SW480 (cell line): Measurements from ENCODE around the gene THNSL1.
"Not testable (repeated sequence)": the region's sequence is repeated elsewhere in the genome, so short reads cannot be mapped to it uniquely, and the experiment has no call there.

ENCODE experiments used
- DNase-seq: peaks from one replicate; pipeline ENCODE4 v3.0.0-alpha.2; 2016; ENCODE audit warnings: low spot score

THNSL1 gene

DNA sequence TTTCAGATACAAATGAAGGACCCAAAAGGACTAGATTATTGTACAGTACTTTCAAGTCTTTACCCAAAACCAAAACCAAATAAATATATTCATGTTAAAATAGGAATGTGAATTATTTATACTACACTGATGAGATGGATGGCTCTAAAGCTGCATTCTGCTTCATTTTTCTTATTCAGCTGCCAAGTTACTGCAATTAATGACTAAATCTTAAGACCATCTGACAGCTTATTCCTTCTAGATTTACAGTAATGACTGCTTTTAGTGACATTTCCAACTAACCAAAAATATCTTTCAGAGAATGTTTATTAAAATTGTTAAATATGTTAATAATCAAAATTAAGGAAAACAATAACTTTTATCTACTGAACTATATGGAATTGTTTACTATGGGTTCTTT is 21.3 kb upstream of the THNSL1 start:
- DNase-seq: no peak

DNA sequence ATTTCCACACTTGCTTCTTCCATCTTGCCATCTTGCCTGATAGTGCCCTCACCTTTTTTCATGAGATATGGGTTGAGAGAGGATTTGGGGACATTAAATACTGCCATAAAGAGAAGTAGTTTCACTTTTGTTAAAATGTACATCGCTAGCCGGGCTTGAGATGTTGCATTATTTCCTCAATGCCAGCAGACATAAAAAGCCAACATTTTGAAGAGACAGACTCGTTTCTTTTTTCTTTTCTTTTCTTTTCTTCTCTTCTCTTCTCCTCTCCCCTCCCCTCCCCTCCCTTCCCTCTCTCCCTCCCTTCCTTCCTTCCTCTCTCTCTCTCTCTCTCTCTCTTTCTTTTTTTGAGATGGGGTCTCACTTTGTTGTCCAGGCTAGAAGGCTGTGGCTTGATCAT is 18.4 kb upstream of the THNSL1 start:
- DNase-seq: no peak

DNA sequence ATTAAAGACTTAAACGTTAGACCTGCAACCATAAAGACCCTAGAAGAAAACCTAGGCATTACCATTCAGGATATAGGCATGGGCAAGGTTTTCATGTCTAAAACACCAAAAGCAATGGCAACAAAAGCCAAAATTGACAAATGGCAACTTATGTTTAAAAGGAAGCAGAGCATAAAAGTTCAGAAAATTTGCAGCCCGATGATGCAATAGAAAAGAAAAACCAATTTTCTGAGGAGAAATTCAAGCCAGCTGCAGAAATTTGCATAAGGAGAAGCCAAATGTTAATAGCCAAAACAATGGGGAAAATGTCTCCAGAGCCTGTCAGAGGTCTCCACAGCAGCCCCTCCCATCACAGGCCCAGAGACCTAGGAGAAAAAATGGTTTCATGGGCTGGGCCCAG is 4.8 kb upstream of the THNSL1 start:
- not testable (repeated sequence) for DNase-seq

DNA sequence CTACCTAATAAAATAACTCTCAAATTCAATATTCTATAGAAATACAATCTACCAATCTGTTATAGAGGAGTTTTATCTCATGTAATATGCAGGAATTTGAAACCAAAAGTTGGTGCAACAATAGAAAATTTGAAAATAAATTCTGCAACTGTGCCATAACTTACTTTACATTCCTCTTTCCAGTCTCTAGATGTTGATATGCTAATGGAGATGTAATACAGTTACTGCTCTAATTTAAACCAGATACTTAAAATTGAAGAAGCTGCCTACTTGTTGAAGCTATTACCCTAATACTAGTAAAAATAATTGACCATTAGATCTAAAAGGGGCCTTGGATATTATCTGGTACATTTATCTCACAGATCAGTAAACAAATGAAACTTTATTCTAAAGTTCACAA is 1.8 kb upstream of the THNSL1 start:
- no peak for DNase-seq

DNA sequence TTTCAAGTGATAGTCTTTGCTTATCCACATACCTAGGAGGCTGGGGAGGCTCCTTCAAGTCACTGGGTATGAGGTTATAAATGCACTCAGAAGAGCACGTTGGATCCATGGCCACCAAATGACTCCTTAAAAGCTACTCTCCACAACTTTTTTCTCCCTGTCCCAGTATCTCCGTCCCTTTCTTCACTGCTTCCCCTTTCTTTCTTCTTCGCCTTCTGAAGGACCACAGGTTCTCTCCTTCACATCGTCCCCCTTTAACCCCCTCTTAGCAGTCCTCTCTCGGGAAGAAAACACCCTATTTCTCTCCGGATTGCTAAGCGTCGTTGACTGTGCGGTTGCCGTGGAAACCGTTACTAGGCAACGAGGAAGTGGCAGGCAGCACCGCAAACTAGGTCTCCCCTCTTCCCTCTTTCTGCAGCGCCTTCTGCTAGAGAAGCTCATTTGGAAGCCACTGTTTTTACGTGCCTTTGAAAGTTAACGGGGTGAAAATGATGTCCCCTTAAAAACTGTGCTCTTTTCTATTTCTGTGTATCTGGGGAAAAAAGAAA is 510 bp upstream of the THNSL1 start, which contains the start of gene ENKUR:
Gene ENKUR (minus strand): TSS at position 331 of the 548 bp plus-strand sequence. CDS start 222 bp downstream, at position 109.
- DNase-seq: peak; percentile 87

DNA sequence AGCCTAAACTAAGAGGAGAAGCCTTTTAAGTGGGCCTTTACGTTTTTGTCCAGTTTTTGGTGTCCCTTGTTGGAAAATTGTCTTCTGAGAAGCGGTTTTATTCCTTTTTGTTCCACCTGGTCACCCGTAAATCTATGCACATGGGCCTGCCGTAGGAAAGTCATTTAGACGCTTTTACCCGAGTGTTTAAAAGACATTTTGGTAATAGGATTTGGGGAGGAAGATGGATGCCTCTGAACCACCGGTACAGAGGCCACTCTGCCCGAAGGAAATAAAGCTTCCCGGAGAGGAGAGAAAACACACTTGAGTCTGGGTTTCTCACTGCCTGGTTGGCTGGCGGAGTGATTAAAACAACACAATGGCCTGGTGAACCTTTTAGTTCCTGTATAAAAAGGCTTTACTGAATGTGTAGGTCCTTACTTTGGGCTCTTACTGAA is 760 bp downstream of the THNSL1 start:
- peak; percentile 15 for DNase-seq

DNA sequence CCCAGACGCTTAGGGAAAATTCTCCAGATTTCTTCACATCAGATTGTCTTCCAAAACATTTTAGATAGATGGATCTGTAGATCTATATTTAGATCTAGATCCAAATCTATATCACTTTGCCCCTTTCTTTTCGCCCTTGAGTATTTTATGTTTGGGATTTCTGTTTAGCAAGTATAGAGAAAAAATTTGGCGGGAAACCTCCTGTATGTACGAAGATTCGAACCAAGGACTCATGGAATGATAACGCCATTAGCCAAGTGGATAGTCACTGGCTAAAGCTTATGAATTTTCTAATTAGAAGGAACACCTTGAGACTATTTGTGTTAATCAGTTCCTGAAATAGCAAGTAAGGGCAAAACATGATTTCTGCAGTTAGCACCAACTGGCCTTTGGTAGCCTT is 1.2 kb downstream of the THNSL1 start:
- no peak for DNase-seq

DNA sequence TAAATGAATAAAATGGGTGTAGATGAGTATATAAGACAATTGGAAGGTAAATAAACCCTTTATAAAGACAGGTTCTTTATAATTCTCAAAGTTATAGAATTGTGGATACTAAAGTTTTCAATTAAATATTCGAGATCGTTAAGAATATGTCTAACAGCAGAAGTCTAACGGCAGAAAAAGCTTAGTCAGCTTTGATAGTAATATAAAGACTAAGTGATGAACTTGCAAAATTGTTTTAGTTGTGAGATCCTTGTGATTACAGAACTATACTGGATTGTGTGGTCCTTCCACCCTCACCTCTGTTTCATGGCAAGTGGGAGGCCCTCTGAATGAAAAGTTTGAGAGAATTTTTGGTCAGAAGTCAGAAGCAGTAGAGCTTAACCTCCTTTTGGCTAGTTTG is 2.3 kb downstream of the THNSL1 start:
- DNase-seq: no peak

DNA sequence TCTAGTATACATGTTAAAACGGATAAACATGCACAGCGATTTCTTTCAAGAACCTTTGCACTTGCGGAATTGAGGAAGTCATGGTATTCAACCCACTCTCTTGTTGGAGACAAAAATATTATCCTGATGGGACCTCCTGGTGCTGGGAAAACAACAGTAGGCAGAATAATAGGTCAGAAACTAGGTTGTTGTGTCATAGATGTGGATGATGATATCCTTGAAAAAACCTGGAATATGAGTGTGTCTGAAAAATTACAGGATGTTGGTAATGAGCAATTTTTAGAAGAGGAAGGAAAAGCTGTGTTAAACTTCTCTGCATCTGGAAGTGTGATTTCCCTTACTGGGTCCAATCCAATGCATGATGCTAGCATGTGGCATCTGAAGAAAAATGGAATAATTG is 6.9 kb downstream of the THNSL1 start:
- no peak for DNase-seq

DNA sequence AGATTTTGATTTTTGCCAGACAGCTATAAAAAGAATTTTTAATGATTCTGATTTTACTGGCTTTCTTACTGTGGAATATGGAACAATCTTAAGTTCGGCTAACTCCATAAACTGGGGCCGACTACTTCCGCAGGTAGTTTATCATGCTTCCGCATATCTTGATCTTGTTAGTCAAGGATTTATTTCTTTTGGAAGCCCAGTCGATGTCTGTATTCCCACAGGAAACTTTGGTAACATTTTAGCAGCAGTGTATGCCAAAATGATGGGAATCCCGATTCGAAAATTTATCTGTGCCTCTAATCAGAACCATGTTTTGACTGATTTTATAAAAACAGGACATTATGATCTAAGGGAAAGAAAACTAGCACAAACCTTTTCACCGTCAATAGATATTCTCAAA is 8.1 kb downstream of the THNSL1 start:
- no peak for DNase-seq

DNA sequence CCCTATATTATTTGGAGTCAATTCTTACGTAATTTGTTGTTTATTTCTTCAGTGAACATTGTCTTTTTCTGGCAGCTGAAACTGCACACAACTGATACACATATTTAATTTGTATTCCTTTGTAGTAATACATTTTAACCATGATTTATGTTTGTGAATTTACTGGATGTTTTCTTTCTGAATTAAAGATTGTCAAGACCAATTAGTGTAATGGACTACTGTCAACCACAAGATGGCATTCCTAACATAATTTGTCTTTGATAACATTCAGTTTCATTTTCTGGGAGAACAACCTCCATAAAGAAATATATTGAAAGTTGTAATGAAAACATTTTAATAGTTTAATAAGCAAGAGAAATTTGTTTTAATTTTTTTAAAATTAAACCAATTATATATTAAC is 10.1 kb downstream of the THNSL1 start:
- DNase-seq: peak; percentile 14

DNA sequence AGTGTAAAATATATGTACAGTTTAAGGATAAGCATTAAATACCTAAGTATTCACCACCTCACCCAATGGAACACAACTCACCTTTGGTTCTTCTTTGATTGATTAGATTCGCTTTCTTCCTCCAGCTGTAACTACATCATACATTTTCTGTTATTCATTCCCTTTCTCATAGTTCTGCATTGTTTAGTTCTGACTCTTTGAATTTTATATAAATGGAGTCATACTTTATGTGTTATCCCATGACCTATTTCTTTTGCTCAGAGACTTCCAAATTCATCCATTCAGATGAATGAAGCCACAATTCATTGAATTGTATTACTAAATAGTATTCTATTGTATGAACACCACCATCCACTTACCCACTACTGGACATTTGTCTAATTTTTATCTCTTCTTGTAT is 12.3 kb downstream of the THNSL1 start:
- DNase-seq: no peak

DNA sequence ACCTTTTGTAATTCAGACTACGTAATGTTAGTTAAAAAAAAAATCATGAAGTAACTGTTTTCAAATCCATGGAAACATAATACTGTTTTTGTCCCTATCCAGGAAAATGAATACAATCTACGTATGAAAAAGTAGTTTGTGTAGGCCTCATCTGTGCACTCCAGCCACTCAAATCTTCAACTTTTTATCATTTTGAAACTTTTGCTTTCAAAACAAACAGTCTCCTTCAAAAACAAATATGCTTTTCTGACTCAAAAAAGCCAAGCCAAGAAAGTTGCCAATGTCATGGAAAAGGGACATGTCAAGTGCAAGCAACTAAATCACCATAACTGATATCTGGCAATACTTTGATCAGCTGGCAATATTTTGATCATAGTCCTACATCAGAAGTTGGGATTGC is 13.1 kb downstream of the THNSL1 start:
- no peak for DNase-seq

DNA sequence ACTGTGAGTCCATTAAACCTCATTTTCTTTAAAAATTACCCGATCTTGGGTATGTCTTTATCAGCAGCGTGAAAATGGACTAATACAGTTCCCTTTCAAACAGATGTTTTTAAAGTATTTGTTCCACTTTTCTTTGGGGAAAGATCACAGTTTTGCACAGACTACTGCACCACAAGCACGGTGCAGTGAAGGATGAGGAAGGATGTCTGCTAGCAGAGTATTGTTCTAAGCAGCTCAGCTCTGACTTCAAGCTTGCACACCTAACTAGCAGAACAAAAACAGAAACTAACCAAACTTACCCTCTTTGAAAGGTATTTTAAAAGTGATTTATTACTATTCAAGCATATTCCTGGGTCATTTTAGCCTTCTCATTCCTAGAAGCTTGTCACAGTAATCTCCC is 20.0 kb downstream of the THNSL1 start:
- DNase-seq: no peak

DNA sequence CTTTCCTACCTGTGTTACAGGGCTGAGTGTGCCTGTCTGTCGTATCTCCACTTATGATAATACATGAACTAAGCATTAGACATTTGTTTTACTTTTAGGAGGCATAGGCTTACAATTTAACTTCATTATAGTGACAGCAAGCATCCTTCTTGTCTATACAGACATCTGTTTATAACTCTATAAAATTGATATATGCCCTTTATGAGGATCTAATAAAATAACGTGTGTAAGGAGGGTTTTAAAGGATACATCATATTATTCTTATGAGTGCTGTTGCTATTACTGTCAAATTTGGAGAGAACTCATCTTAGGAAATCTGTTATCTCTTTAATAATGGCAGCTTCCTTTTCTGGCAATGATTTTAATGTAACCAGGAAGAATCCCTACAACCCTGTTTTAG is 21.9 kb downstream of the THNSL1 start:
- no peak for DNase-seq

DNA sequence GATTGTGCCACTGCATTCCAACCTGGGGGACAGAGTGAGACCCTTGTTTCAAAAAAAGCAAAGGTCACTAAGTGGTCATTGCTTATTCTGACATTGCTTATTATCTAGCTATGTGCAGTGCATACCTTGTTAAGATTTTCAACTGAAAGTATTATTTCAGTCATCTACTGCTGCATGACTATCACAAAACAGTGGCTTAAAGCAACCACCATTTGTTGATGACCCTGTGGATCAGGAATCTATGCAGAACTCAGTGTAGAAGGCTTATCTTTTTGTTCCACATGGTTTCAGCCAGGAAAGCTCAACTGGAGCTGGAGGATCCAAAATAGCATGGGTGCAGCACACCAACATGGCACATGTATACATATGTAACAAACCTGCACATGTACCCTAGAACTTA is 23.1 kb downstream of the THNSL1 start:
- no peak for DNase-seq

DNA sequence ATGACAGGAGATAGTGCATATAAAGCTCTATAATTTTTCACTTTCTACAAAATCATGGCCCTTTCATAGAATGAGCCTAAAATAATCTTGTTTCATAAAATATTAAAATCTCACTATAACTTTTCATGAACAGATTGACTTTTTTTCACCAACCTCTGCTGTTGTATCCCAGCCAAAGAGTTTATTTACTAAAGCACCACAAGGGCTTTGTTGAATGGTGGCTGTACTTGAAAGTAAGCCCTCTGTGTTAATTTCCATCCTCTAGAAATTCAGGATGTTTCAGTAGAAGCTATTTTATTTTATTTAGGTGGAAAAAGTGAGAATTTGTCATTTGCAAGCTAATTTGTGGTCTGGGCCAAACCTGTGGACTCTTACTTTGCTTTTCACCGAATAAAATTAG is 30.2 kb downstream of the THNSL1 start:
- DNase-seq: no peak

DNA sequence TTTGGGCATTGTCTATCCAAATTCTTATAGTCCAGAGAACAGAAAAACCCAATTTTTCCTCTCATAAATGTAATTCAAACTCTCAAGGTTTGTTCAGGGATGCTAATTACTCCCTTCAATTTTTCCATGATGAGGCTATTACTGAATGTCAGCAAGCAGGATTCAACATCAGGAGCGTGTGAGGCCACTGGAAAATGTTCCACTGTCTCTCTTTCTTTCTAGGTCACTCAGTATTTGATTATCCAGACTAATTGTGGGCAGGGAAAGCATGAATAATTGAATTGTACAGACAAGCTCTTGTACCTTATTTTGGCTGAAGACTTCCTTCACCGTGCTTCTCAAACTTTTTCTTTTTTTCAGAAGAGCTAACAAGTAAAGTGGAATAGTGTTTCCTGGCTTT is 30.7 kb downstream of the THNSL1 start:
- no peak for DNase-seq

DNA sequence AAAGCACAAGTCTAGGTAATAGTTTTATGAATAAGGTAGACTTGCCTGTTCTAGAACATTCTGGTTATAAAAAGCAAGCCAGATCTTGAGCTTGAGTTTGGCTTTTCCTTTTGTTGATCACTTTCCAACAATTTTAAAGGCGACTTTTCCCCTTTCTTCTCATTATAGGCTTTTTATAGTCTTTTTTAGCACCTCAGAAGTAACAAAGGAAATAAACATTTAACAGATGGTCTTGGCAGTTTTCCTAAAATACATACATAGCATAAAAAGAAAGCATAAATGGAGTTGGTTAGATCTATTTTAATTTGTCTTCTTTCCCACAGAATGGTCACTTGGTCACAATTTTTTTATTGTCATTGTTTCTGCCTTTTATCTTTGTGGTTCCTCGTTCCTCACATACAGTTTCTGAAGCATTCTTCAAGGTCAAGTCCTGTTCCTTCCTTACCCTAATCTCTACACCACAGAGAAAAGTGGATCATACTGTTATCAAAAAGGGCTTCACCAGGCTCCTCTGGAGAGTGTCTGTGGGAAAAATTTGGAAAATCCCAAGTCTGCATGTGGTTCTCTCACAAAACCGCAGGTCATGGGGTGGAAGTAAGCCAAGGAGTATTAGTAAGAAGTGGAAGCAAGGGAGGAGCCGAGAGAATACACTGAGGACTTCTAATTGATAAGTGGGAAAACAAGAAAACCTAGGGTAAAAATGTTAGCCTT is 31.3 kb downstream of the THNSL1 start:
- no peak for DNase-seq

DNA sequence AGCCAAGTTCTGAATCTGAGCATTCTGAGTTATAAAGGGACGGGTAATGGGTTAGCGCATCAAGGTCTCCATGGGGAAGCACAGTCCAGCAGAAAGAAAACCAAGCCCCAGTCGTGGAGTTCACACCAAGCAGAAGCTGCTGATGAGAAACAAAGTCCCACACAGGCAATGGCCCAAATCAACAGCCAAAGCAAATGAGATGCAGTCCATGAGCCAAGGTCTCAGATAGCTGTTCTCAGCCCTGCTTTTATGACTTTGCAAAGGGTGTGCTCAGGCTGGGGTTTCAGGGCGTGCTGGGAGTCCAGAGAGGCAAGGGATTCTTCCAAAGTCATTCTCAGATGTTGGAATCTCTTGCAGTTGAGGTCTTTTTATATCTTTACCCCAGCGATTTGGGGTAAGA is 32.0 kb downstream of the THNSL1 start:
- DNase-seq: no peak

DNA sequence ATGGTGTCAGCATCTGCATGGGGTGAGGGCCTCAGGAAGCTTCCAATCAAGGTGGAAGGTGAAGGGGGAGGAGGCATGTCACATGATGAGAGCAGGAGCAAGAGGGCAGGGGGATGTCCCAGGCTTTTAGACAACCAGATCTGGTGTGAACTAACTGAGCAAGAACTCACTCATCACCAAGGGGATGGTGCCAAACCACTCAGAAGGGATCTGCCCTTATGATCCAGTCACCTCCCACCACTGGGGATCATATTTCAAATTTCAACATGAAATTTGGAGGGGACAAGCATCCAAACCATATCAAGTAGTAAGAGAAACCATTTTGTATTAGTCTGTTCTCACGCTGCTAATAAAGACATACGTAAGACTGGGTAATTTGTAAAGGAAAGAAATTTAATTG is 33.6 kb downstream of the THNSL1 start:
- no peak for DNase-seq

DNA sequence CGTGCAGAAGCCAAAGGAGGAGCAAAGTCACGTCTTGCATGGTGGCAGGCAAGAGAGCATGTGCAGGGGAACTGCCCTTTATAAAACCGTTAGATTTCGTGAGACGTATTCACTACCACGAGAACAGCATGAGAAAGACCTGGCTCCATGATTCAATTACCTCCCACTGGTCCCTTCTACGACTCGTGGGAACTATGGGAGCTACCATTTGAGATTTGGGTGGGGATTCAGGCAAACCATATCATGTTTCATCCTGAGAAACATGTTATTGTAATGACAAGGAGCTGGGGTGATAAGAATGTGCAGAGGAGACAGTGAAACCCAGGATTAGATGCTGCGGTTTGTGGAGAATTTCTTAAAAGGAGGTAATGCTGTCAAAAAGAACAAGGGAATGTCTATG is 34.0 kb downstream of the THNSL1 start:
- no peak for DNase-seq

DNA sequence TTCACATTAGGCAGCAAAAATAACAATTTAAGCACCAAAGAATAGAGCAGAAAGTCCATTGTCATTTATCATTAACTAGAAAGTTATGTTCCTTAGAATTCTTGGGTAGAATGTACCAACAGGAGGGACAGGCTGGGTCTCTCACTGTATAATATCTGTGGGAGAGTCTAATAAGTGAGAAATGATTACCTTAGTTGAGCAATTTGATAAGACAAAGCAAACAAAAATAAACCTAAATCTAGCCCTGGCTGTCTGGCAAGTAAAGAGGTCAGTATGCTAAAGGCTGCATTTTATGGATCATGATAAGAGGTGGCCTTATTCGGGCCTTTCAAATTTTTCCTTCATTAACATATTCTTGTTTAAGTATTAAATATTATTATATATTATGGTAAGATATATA is 35.6 kb downstream of the THNSL1 start:
- DNase-seq: no peak

DNA sequence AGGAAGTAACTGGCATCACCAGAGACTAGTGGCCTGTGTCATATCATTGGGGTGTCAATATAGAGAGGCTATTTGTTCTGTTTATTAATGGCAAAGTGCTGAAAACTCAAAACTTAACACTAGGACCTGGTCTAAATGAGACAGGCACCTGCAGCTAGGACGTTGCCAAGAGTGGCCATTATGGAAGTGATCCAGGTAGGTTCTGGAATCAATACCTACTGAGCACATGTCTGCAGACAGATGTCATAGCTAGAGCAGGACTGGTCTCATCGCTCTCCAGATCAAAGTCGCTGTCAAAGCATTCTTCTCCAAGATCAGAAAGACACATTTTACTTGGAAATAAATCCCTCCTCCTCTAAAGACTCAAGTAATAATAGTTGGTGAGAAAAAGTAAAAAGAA is 40.3 kb downstream of the THNSL1 start:
- no peak for DNase-seq
